Measurements from ENCODE around the gene DBR1.

GRCh38 chr3:138174421-138175131 is at the start of gene DBR1:
- TF ChIP-seq POLR2A (IDR thresholded peaks at IDR 0.05) (peak; percentile 53 to 63), POLR2AphosphoS5 (IDR thresholded peaks at IDR 0.05) (peak; percentile 16 to 84 (median 74)), CTCF (IDR thresholded peaks at IDR 0.05) (no peak)

All from sigmoid colon (tissue), 4 donors.